NCI-H748 treated with DMSO at 0.1 percent for 48 hours (cell line): ENCODE results near the gene NFS1.
"Not testable (repeated sequence)": the region's sequence is repeated elsewhere in the genome, so short reads cannot be mapped to it uniquely, and the experiment has no call there.

Experiments used
- DNase-seq: peaks from one replicate; lab custom pipeline; 2025; lab: John Stamatoyannopoulos, UW

Gene NFS1

GRCh38 chr20:35699127-35699956 lies at the start of gene NFS1, which contains the start of gene ROMO1:
TSS of gene NFS1 (minus strand) at chr20:35699352. CDS start at chr20:35699288, 64 bp downstream.
TSS of gene ROMO1 (plus strand) at chr20:35699405. CDS start at chr20:35699633, 228 bp downstream.
- DNase-seq: peak; percentile 34

GRCh38 chr20:35744492-35744841 lies 45.3 kb upstream of the NFS1 start:
- not testable (repeated sequence) for DNase-seq

- no peak for DNase-seq
Measured at GRCh38 chr20:35743693-35744491, 44.7 kb upstream of the NFS1 start.

- DNase-seq: peak; percentile 21
Measured at GRCh38 chr20:35742741-35743523, 43.8 kb upstream of the NFS1 start.

GRCh38 chr20:35741892-35742740 lies 43.0 kb upstream of the NFS1 start, which contains the start of gene RBM39:
TSS of gene RBM39 (minus strand) at chr20:35742260. CDS start at chr20:35740874, 1,386 bp downstream.
- peak; percentile 98 for DNase-seq

GRCh38 chr20:35739294-35740163 lies 40.4 kb upstream of the NFS1 start:
- DNase-seq: no peak

GRCh38 chr20:35738410-35739179 lies 39.4 kb upstream of the NFS1 start:
- DNase-seq: no peak

- DNase-seq: no peak
Measured at GRCh38 chr20:35737865-35738333, 38.7 kb upstream of the NFS1 start.

- DNase-seq: no peak
Measured at GRCh38 chr20:35735826-35736470, 36.8 kb upstream of the NFS1 start.

GRCh38 chr20:35734777-35735649 lies 35.9 kb upstream of the NFS1 start:
- no peak for DNase-seq

- no peak for DNase-seq
Measured at GRCh38 chr20:35734374-35734773, 35.2 kb upstream of the NFS1 start.

- DNase-seq: no peak
Measured at GRCh38 chr20:35732644-35732982, 33.5 kb upstream of the NFS1 start.

- DNase-seq: no peak
Measured at GRCh38 chr20:35731862-35732643, 32.9 kb upstream of the NFS1 start.

GRCh38 chr20:35731469-35731788 lies 32.3 kb upstream of the NFS1 start:
- no peak for DNase-seq

- DNase-seq: no peak
Measured at GRCh38 chr20:35730583-35731468, 31.7 kb upstream of the NFS1 start.
